NCI-H2171 treated with DMSO at 0.1 percent for 48 hours (cell line): ENCODE data around the gene KIF3C.
A peak's percentile ranks its signal among the peaks of the same experiment; 100 is the strongest.
"Not testable (repeated sequence)": the region's sequence is repeated elsewhere in the genome, so short reads cannot be mapped to it uniquely, and the experiment has no call there.

Experiments
- DNase-seq: peaks from one replicate; lab custom pipeline; 2025; lab: John Stamatoyannopoulos, UW

The KIF3C gene

DNA sequence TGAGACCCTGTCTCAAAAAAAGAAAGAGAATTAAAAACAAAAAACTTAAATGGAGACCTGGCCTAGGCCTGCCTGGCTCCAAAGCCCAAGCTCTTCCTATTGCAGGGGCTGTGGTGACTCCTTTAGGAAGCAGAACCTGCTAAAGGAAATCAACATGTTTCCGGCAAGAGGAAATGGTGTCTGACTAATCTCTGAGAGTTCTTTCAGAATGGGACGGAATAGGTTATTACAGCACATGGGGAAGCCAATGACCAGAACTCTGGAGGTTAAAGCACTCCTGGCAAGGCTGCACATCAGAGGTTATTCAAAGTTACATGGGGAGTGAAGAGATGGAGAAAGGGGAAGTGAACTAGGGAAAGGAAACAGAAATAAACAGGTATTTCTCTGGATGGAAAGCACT is 21.4 kb downstream of the KIF3C start:
- no peak for DNase-seq

GRCh38 chr2:25960396-25960795 is 21.9 kb downstream of the KIF3C start:
- no peak for DNase-seq

GRCh38 chr2:25958611-25959010 is 23.7 kb downstream of the KIF3C start:
- DNase-seq = not testable (repeated sequence)

GRCh38 chr2:25957743-25958142 is 24.6 kb downstream of the KIF3C start:
- DNase-seq = no peak

- no peak for DNase-seq
These were observed 26.3 kb downstream of the KIF3C start for GRCh38 chr2:25955869-25956535.

DNA sequence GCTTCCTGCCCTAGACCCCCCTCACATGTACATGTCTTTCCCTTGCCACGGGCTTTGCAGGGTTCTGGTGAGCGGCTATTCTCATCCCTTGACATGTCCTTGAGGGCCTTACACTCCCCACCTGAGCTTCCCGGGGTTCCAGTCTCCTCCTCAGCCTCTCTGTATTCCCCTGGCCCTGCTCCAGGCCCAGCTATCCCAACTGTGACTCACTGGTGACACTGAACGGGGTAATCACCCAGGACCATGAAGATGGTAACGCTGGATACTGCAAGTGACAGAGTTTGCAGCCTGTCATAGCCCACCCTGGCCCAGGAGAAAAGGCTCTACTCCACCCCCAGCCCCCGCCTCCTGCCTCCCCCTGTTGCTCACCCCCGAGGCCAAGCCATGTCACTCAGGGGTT is 27.3 kb downstream of the KIF3C start:
- DNase-seq = no peak

DNA sequence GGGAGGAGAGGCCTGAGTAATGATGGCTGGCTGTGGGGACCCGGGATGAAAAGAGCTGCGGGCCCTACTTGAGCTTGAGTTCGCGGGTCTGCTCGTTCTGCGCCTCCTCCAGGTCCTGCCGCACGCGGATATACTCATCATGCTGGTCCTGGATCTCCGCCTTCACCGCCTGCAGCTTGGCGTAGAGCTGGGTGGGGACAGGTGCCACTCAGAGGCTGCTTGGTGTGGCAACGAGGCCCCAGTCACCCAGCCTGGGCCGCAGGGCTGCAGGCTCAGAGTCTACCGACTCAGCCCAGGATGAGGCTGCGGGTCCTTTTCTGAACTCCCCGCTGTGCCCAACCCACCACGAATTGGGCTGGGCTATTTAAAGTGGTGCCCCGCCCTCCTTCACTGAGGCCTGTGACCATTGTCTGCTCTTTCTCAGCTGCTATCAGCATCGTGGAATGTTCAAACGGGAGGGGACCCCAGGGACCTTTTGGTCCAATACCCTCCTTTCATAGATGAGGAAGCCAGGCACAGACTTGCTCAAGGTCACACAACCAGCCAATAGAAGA is 28.0 kb downstream of the KIF3C start:
- DNase-seq = no peak

DNA sequence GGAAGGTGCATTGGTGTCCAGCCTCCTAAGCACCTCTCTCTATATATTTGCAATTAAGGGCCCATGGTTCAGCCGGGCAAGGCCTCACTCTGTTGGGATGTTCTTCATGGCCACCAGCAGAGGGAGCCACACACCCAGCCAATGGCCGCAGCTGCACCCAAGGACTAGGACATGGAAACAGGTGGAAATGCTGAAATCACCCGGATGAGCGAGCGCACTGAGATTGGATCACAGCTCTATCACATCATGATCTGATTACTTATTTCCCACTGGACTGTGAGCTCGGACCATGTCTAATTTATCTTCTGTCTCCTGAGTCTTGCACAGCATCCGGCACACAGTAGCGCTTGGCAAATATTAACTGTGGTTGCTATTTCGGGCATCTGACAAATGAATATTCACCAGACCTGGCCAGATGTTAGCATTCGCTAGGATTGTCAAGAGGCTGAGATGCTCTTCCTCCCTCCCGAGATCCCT is 31.2 kb downstream of the KIF3C start:
- peak; percentile 91 for DNase-seq

DNA sequence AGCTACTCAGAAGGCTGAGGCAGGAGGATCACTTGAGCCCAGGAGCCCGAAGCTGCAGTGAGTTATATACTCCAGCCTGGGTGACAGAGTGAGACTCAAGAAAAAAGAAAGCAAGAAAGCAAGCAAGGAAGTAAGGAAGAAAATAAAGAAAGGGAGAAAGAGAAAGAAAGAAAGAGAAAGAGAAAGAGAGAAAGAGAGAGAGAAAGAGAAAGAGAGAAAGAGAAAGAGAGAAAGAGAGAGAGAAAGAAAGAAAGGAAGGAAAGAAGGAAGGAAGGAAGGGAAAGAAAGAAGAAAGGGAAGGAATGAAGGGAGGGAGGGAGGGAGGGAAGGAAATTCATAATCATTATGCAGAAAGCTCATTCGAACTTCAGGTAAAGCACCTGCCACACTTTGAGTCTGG is 33.9 kb downstream of the KIF3C start:
- DNase-seq = no peak

GRCh38 chr2:25941042-25941441 is 41.3 kb downstream of the KIF3C start:
- no peak for DNase-seq

- no peak for DNase-seq
These were observed 43.0 kb downstream of the KIF3C start for GRCh38 chr2:25939257-25939668.

DNA sequence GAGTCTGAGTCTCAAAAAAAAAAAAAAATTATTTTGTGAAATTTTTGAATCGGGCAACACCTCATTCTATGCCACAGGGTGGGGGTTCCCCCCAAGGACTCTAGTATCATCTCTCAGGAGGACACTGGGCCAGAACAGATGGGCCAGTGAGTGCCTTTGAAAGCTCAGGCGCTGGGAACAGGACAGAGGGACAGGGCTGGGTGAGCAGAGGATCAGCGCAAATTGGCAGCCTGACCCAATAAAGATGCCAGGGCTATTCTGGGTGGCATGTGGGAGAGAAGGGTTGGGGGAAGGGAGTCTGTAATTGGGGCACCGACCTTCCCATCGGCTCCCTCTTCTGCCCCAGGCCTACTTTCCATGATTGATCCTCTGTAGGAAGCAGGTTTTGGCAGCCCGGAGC is 44.0 kb downstream of the KIF3C start:
- DNase-seq = no peak

GRCh38 chr2:25936889-25937545 is 45.3 kb downstream of the KIF3C start:
- DNase-seq = no peak

GRCh38 chr2:25933622-25934021 is 48.7 kb downstream of the KIF3C start:
- no peak for DNase-seq

GRCh38 chr2:25929789-25930473 is 52.4 kb downstream of the KIF3C start:
- no peak for DNase-seq

DNA sequence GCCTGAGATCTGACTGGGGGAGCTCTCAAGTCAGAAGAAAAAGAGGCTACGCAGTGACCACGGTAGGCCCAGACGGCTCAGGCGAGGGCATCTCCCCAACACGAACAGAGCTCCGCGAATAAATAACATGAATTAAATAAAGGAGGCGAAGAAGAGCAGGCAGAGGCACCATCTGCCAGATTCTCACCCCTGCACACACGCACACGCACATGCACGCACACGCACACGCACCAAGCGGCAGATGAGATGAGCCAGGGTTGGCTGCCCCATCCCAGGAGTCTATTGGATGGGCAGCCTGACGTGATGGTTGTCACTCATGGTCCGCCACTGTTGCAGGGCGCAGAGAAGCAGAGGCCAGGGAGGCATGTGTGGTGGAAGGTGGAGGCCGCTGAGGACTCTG is 53.6 kb downstream of the KIF3C start:
- DNase-seq = no peak

DNA sequence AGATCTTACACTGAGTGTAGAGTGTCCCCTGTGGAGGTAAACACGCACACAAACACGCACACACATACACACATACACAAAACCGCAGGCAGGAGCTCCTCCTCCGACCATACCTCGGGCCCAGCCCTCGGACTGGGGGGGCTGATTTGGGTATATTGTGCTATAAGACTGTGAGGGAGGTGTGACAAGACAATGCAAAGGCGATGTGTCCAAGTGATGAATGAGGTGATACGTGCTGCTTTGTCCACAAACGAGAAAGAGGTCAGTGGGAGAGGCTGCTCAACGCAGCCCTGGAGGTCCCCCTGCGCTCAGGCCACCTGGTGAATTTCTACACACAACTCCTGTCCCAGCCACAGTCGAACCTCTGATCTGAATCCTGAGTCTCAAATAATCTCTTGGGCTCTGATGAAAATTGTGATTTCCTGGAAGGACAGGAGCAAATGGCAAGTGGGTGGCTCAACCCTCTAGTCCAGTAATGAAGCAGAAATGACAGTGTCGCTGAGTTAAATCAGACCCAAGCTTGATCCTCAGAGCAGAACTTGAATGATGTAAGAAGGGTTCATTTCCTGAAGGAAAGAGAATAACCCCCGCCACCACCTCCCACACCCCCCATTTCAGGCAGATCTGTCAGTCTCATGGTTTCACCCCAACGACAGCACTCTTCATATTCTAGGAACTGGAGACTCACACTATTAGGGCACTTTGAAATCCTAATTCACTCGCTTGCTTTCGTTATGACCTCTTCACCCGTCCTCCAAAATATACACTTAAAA is 55.1 kb downstream of the KIF3C start:
- no peak for DNase-seq

- DNase-seq = no peak
These were observed 59.8 kb downstream of the KIF3C start for GRCh38 chr2:25922501-25922900.

GRCh38 chr2:25920786-25921415 is 61.4 kb downstream of the KIF3C start:
- no peak for DNase-seq

GRCh38 chr2:25920336-25920735 is 62.0 kb downstream of the KIF3C start:
- no peak for DNase-seq

DNA sequence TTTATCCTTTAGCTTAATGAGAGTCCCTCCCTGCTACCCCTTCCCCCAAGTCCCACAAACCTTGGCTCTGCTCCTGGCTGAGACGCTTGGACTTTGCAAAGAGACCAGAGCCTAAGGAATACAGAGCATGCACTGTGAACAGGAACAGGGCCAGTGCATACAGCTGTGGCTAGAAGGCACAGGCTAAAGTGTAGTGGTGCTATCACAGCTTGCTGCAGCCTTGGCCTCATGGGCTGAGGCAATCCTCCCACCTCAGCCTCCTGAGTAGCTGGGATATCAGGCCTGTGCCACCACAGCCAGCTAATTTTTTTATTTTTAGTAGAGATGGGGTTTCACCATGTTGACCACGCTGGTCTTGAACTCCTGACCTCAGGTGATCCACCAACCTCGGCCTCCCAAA is 64.5 kb downstream of the KIF3C start:
- DNase-seq = no peak

DNA sequence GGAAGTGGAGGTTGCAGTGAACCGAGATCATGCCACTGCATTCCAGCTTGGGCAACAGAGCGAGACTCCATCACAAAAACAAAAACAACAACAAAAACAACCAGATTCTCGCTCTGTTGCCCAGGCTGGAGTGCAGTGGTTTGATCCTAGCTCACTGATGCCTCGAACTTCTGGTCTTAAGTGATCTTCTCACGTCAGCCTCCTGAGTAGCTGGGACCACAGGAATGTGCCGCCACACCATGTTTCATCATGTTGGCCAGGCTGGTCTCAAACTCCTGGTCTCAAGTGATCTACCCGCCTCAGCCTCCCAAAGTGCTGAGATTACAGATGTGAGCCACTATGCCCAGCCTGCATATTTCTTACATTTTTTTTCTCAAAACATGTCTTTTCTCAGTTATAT is 64.9 kb downstream of the KIF3C start:
- DNase-seq = not testable (repeated sequence)
